ENCODE data around the gene DNM1L.

DNA sequence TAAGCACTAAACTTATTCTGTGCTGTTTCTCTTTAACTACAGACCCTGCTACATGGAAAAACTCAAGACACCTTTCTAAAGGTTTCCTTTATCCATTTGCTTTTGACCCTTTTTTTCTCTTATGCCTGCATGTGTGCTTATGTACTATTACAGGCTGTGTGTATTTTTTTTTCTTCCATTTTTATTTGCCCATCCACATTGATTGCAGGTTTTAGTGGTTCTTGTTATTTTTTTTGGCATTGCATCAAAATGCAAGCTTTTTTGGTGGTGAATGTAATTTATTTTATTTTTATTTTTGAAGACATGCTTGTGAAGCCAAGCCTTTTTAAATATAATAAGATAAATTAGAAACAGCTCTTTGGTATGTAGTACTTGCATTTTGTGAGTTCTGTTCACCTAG lies 26.7 kb downstream of the DNM1L start:
- no peak for TF ChIP-seq EP300 (IDR thresholded peaks at IDR 0.05; ENCODE audit: borderline replicate concordance)
- TF ChIP-seq TCF12 (IDR thresholded peaks at IDR 0.05; ENCODE audit: low read depth): no peak
- TF ChIP-seq EGR1 (IDR thresholded peaks at IDR 0.05): no peak
- no peak for TF ChIP-seq TAF1 (IDR thresholded peaks at IDR 0.05; ENCODE audit: low read depth)
- TF ChIP-seq CREB1 (IDR thresholded peaks at IDR 0.05; ENCODE audit: low read depth): no peak
- TF ChIP-seq MAX (IDR thresholded peaks at IDR 0.05): no peak
- TF ChIP-seq CEBPB (IDR thresholded peaks at IDR 0.05): no peak
- TF ChIP-seq, protein P1, sequence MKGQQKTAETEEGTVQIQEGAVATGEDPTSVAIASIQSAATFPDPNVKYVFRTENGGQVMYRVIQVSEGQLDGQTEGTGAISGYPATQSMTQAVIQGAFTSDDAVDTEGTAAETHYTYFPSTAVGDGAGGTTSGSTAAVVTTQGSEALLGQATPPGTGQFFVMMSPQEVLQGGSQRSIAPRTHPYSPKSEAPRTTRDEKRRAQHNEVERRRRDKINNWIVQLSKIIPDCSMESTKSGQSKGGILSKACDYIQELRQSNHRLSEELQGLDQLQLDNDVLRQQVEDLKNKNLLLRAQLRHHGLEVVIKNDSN (IDR thresholded peaks at IDR 0.05): no peak
- no peak for TF ChIP-seq ZBTB7A (IDR thresholded peaks at IDR 0.05; ENCODE audit: low read depth)
- TF ChIP-seq, protein P2, sequence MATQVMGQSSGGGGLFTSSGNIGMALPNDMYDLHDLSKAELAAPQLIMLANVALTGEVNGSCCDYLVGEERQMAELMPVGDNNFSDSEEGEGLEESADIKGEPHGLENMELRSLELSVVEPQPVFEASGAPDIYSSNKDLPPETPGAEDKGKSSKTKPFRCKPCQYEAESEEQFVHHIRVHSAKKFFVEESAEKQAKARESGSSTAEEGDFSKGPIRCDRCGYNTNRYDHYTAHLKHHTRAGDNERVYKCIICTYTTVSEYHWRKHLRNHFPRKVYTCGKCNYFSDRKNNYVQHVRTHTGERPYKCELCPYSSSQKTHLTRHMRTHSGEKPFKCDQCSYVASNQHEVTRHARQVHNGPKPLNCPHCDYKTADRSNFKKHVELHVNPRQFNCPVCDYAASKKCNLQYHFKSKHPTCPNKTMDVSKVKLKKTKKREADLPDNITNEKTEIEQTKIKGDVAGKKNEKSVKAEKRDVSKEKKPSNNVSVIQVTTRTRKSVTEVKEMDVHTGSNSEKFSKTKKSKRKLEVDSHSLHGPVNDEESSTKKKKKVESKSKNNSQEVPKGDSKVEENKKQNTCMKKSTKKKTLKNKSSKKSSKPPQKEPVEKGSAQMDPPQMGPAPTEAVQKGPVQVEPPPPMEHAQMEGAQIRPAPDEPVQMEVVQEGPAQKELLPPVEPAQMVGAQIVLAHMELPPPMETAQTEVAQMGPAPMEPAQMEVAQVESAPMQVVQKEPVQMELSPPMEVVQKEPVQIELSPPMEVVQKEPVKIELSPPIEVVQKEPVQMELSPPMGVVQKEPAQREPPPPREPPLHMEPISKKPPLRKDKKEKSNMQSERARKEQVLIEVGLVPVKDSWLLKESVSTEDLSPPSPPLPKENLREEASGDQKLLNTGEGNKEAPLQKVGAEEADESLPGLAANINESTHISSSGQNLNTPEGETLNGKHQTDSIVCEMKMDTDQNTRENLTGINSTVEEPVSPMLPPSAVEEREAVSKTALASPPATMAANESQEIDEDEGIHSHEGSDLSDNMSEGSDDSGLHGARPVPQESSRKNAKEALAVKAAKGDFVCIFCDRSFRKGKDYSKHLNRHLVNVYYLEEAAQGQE (IDR thresholded peaks at IDR 0.05; ENCODE audit: low read depth): no peak
- no peak for TF ChIP-seq RAD21 (IDR thresholded peaks at IDR 0.05; ENCODE audit: low read depth)
- TF ChIP-seq YY1 (IDR thresholded peaks at IDR 0.05; ENCODE audit: low read depth): no peak

All from Ishikawa (cell line).